Testis (tissue), 3 donors: ENCODE results near the gene FAM107A. TPM values are rescaled to one million over a fixed set of nuclear protein-coding genes. Genes with fewer than 3 reads are reported as not detected.

Source experiments
- DNase-seq: peaks from one replicate; pipeline ENCODE4 v3.0.0-alpha.2; 2019
- H3K27ac ChIP-seq, 2 donors: fragments of 200-600 bp; sonication (generic); one replicate each; pipeline ENCODE4 v1.5.1; 2019
- H3K27me3 ChIP-seq: fragments of 200-600 bp; sonication (generic); one replicate; pipeline ENCODE4 v1.5.1; 2019
- H3K36me3 ChIP-seq: fragments of 200-600 bp; sonication (generic); one replicate; pipeline ENCODE4 v1.5.1; 2017; ENCODE audit warnings: low read depth; ENCODE audit errors: missing control alignments
- H3K4me1 ChIP-seq: fragments of 200-600 bp; sonication (generic); one replicate; pipeline ENCODE4 v1.5.1; 2019
- H3K4me3 ChIP-seq, 2 donors: fragments of 200-600 bp; sonication (generic); one replicate each; pipeline ENCODE4 v1.5.1; 2017 to 2019
- H3K9me3 ChIP-seq: fragments of 200-600 bp; sonication (generic); one replicate; pipeline ENCODE4 v1.5.1; 2017
- CTCF ChIP-seq, 3 experiments: fragments of 450-650 bp in 2 of 3; fragments of 200-600 bp in 1 of 3; sonication (generic) in 1 of 3; IDR thresholded peaks; one replicate each; pipeline ENCODE4 v1.5.1; 2016 to 2019; ENCODE audit warnings: antibody characterized with exemption in 3 of 3, mild to moderate bottlenecking in 2 of 3, moderate library complexity in 1 of 3
- POLR2A ChIP-seq: fragments of 450-650 bp; IDR thresholded peaks from one replicate; pipeline ENCODE4 v1.6.1; 2017; ENCODE audit warnings: antibody characterized with exemption, mild to moderate bottlenecking, moderate library complexity
- WGBS, 2 donors: methylation state at CpG; one replicate each; pipeline ENCODE4 v1.1.5; 2018; 5-methylcytosine and 5-hydroxymethylcytosine counted together
- intact Hi-C: fragments of 100-400 bp; cut with DNase I; formaldehyde crosslinking; loops from one replicate; pipeline ENCODE4 v1.15.1; 2023; ENCODE audit warnings: low total_unique reads
- polyA plus RNA-seq: library from polyadenylated mRNA; stranded (reverse); fragments of 350-450 nt; fragmentation: Illumina TruSeq; extraction: RNeasy Lipid Tissue Mini Kit (QIAGEN cat#74804); gene quantifications from one replicate; pipeline ENCODE4 v1.2.3, GENCODE V29; 2014; ENCODE audit warnings: low read depth, low replicate concordance; ENCODE audit not compliant: insufficient read depth
- total RNA-seq, 2 donors: library from RNA; depleted of rRNA; stranded (reverse); fragments of >200 nt; gene quantifications; one replicate each; pipeline ENCODE4 v1.2.3, GENCODE V29; 2016

The FAM107A gene
- total and polyA plus RNA-seq, 3 donors from 2014 or later: 7.8 to 17.8 (median 14.8) TPM

- TF ChIP-seq CTCF (IDR thresholded peaks at IDR 0.05) (no peak), POLR2A (no peak)
Observed at GRCh38 chr3:58581328-58582091, 4.3 kb upstream of the FAM107A start.

GRCh38 chr3:58580826-58581327, 3.7 kb upstream of the FAM107A start:
- 63 to 84% methylated on average over 4 of the region's 4 CpGs for WGBS, 2 donors
- DNase-seq: no peak
- Histone ChIP-seq H3K36me3 (no peaks in the 10 kb centered on the region), H3K4me3 (no peak overlapping the region), H3K27ac (no peak overlapping the region), H3K27me3 (no peaks in the 10 kb centered on the region), H3K9me3 (no peaks in the 10 kb centered on the region), H3K4me1 (peaks cover 14% of the 10 kb centered on the region)
- intact Hi-C loops: no loop called here
- TF ChIP-seq CTCF (IDR thresholded peaks at IDR 0.05): no peak
- TF ChIP-seq POLR2A: no peak

More at GRCh38 chr3:58581328-58582091, 4.3 kb upstream of the FAM107A start:
- Histone ChIP-seq H3K36me3 (no peaks in the 10 kb centered on the region), H3K4me1 (peaks cover 17% of the 10 kb centered on the region), H3K9me3 (no peaks in the 10 kb centered on the region), H3K27me3 (no peaks in the 10 kb centered on the region), H3K4me3 (no peak overlapping the region), H3K27ac (no peak overlapping the region)
- no peak for DNase-seq
- WGBS, 2 donors: 59 to 62% methylated on average over 11 of the region's 11 CpGs
- intact Hi-C loops: no loop called here

- 97 to 100% methylated on average over 5 of the region's 5 CpGs for WGBS, 2 donors
- Histone ChIP-seq H3K9me3 (no peaks in the 10 kb centered on the region), H3K4me1 (peaks cover 17% of the 10 kb centered on the region), H3K36me3 (no peaks in the 10 kb centered on the region), H3K4me3 (no peak overlapping the region), H3K27ac (no peak overlapping the region), H3K27me3 (no peaks in the 10 kb centered on the region)
- intact Hi-C loops: no loop called here
- no peak for TF ChIP-seq POLR2A
- no peak for TF ChIP-seq CTCF (IDR thresholded peaks at IDR 0.05)
- no peak for DNase-seq
Observed at GRCh38 chr3:58578873-58579272, 1.7 kb upstream of the FAM107A start.

GRCh38 chr3:58576716-58577115, 475 bp downstream of the FAM107A start:
- Histone ChIP-seq H3K4me3 (peak overlapping the region; percentile 13 to 22), H3K27ac (peak overlapping the region; percentile 39 to 71), H3K27me3 (no peaks in the 10 kb centered on the region), H3K9me3 (no peaks in the 10 kb centered on the region), H3K4me1 (peaks cover 23% of the 10 kb centered on the region), H3K36me3 (no peaks in the 10 kb centered on the region)
- DNase-seq: no peak
- WGBS, 2 donors: 71 to 80% methylated on average over 6 of the region's 6 CpGs
- intact Hi-C loops: no loop called here
- TF ChIP-seq POLR2A (no peak), CTCF (IDR thresholded peaks at IDR 0.05) (no peak)
